OCI-LY3 (cell line): ENCODE data around the gene ACVRL1.

Source experiments
- EZH2phosphoT487 ChIP-seq: fragments of 200-600 bp; shearing (Covaris generic); IDR thresholded peaks from 2 replicates; pipeline ENCODE4 v1.6.1; 2018; ENCODE audit warnings: antibody characterized with exemption, mixed run types, low read depth
- TF ChIP-seq, protein P1 (sequence below): fragments of 200-600, 300-600 bp; sonication (generic); IDR thresholded peaks from 2 replicates; pipeline ENCODE4 v1.5.1; 2014; ENCODE audit warnings: antibody characterized with exemption, low read length, low read depth

- TF ChIP-seq, protein P1, sequence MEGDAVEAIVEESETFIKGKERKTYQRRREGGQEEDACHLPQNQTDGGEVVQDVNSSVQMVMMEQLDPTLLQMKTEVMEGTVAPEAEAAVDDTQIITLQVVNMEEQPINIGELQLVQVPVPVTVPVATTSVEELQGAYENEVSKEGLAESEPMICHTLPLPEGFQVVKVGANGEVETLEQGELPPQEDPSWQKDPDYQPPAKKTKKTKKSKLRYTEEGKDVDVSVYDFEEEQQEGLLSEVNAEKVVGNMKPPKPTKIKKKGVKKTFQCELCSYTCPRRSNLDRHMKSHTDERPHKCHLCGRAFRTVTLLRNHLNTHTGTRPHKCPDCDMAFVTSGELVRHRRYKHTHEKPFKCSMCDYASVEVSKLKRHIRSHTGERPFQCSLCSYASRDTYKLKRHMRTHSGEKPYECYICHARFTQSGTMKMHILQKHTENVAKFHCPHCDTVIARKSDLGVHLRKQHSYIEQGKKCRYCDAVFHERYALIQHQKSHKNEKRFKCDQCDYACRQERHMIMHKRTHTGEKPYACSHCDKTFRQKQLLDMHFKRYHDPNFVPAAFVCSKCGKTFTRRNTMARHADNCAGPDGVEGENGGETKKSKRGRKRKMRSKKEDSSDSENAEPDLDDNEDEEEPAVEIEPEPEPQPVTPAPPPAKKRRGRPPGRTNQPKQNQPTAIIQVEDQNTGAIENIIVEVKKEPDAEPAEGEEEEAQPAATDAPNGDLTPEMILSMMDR = no peak
- no peak for TF ChIP-seq EZH2phosphoT487
Observed at GRCh38 chr12:51910168-51910567, 2.9 kb downstream of the ACVRL1 start.
